ENCODE results near the gene LRIT1.

The LRIT1 gene

GRCh38 chr10:84214612-84215235 is 26.6 kb downstream of the LRIT1 start:
- no peak for DNase-seq (ENCODE audit: low read depth in 2 of 2)

GRCh38 chr10:84214046-84214572 is 27.2 kb downstream of the LRIT1 start:
- no peak for DNase-seq (ENCODE audit: low read depth in 2 of 2)

- DNase-seq (ENCODE audit: low read depth in 2 of 2): no peak
Observed at GRCh38 chr10:84213076-84213475, 28.3 kb downstream of the LRIT1 start.

GRCh38 chr10:84212014-84212413 is 29.3 kb downstream of the LRIT1 start:
- DNase-seq (ENCODE audit: low read depth in 2 of 2): no peak

DNA sequence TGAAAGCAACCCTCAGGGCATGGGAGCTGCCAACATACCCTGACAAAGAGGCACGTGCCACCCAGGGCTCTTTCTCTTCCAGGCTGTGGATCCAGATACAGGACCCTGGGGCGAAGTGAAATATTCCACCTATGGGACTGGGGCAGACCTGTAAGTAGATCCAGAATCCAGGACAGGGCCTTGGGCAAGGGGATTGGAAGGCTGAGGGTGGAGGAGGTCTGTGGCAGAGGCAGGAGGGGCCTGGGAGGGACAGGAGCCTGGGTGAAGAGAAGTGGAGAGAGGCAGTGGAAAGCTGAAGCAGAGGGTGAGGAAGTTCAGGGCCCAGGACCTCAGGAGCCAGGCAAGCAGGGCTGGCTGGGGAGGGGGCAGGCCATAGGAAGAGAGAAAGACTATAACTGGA is 29.8 kb downstream of the LRIT1 start:
- DNase-seq (ENCODE audit: low read depth in 2 of 2): no peak

GRCh38 chr10:84208023-84208422 is 33.3 kb downstream of the LRIT1 start:
- DNase-seq (ENCODE audit: low read depth in 2 of 2): no peak

DNA sequence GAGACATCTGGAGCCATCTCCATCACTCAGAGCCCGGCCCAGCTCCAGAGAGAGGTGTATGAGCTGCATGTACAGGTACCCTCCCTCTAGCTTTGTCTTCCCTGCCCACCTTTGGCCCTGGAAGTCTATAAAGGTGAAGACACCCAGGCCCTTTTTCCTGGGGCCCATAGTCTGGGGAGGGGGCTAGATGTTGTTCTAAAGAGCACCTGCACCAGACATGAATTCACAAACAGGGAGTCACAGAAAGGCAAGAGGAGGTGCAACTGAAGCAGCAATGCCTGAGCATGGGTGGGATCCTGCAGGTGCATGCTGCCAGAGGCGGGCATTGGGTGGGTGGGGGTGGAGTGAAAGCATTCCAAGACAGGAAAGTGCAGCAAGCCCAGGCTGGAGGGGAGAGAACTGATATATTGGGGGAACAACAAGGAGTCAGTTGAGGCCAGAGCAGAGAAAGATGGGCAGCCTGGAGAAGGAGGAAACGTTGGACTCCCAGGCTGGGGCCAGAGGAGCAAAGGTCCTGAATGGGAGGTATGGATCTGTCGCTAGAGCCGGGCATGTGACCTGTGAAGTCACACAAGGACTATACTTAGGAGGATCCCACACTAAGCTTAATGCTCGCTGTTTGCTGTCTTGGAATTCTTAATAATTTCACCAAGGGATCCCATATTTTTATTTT is 35.4 kb downstream of the LRIT1 start:
- DNase-seq (ENCODE audit: low read depth in 2 of 2): no peak

DNA sequence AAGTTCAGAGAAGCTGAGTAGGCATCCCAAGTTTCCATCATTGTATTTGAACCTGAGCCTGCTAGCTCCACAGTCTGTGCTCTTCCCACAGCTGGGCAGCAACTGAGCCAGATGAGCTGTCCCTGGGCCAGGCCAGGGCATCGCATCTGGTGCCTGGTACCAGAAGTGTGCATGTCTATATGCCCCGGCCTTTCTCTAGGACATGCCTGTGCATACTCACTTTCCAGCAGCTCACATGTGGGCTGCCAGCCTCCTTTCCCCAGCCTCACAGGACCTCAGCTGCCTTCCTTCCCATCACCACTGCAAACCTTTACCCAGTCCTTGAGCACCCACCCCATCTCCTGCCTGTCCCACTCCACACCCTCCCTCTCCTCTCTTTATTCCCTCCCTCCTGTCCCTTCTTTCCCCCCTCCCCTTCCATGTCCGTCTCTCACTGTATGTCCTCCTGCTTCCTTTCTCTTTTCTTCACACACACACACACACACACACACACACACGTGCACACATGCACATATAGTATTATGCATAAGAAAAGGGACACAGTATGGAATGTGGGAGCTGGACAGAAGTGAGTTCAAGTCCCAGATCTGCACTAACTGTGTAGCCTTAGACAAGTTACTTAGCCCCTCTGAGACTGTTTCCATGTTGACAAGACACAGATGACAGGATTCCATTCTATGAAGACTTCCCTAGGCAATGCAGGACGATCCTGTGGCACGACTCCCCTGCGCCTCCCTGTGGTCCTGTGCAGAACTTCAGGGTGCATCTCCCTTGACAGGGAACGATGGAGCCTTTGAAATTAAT is 36.1 kb downstream of the LRIT1 start:
- DNase-seq (ENCODE audit: low read depth in 2 of 2): peak; percentile 18 to 36

- no peak for DNase-seq (ENCODE audit: low read depth in 2 of 2)
Observed at GRCh38 chr10:84204610-84205009, 36.7 kb downstream of the LRIT1 start.

- DNase-seq (ENCODE audit: low read depth in 2 of 2): no peak
Observed at GRCh38 chr10:84204122-84204521, 37.2 kb downstream of the LRIT1 start.

DNA sequence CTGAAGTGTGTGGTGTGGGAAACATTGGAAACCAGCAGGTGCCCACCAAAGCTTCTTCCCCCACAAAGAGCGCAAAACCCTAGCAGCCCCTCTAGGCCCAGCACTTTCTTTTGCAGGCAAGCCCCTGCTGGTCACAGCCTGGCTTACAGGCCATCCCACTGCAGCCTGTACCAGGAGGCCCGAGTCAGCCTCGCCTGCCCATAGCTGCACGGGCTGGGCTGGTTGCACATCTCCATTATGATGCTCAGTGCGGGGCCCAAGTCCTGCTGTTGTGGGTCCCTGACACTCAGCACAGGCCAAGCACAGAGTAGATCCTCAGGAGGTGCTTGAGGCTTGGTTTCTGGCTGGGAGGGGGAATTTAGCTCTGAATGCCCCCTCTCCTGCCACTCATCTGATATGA is 39.0 kb downstream of the LRIT1 start:
- DNase-seq (ENCODE audit: low read depth in 2 of 2): no peak

GRCh38 chr10:84201682-84202081 is 39.7 kb downstream of the LRIT1 start:
- DNase-seq (ENCODE audit: low read depth in 2 of 2): no peak

DNA sequence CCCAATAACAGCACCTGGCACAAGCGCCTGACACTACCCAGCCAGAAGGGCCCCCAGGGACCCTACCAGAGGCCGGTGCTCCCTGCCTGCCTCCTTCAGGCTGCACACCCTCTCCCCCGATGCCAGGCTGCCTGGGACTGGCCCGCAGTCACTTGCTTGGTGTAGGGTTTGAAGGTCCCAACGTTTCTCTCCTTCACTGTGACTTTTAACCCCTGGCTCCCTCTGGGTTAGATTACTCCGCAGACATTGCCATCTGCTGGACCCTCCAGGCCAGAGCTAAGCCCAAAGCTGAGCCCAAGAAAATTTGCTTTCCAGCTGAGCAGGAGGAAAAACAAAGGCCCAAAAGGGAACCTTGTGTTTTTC is 40.1 kb downstream of the LRIT1 start:
- no peak for DNase-seq (ENCODE audit: low read depth in 2 of 2)

DNA sequence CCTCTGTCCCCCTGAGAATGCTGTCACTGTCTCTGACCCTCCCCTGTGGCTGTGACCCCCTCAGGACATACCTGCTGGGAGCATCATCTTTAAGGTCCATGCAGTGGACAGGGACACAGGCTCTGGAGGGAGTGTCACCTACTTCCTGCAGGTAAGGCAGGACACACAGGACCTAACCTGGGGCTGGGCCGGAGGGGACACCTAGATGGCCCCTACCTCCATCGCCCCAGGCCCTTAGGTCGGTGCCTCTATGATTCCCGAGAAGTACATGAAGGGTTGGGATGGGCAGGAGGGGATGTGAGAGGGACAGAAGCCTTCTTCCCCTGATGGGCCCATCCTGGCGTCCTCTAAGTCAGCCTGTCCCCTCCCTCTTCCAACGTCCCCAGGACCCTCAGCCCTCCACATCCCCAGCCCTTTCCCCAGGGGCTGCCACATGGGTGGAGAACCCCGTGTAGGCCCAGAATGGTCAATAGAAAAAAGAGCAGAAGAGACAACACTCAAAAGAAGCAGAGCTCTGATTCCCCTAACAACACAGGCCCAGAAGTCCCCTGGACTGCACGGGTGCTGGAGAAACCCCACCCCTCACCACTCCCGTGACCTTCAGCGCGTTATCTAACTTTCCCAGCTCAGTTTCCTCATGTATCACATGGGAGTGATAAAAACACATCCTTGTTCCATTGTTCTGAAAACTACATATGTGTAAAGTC is 40.7 kb downstream of the LRIT1 start:
- no peak for DNase-seq (ENCODE audit: low read depth in 2 of 2)

GRCh38 chr10:84198206-84198915 is 43.0 kb downstream of the LRIT1 start:
- no peak for DNase-seq (ENCODE audit: low read depth in 2 of 2)

GRCh38 chr10:84197643-84198042 is 43.7 kb downstream of the LRIT1 start:
- DNase-seq (ENCODE audit: low read depth in 2 of 2): no peak

DNA sequence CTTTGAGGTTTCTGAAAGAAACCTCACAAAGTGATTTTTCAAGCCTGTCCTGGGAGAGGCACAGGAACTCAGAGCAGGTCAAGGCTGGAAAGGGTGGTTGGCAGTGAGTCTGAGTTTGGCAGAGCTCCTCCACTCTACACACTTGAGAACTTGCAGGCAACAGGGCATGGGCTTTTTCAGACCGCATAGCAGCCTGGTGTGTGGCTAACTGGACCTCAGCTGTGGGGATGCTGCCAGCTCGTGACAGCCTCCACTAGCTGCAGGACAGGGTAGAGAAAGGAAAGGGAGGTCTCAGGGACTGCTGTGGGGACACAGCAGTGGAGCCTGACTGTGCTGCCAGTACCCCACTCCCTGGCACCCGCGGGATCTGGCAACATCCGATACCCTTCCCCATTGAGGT is 44.4 kb downstream of the LRIT1 start:
- DNase-seq (ENCODE audit: low read depth in 2 of 2): no peak

DNA sequence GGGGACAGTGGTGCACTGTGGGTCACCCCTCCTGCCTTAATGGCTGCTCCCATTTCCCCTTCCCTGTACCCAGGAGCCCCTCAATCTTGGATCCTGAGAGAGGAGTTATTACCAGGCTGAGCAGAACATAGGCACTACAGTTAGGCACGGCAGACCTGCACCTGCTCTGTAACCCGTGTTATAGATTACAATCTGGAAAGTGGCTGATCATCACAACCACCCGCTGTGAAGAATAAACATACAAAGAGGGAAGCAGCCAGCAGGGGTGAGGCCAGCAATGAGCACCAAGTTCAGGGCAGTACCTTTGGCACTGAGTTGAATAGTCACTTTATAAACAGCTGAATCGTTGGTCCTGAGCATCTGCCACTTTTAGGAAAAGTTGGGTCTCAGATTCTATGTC is 45.3 kb downstream of the LRIT1 start:
- DNase-seq (ENCODE audit: low read depth in 2 of 2): no peak

DNA sequence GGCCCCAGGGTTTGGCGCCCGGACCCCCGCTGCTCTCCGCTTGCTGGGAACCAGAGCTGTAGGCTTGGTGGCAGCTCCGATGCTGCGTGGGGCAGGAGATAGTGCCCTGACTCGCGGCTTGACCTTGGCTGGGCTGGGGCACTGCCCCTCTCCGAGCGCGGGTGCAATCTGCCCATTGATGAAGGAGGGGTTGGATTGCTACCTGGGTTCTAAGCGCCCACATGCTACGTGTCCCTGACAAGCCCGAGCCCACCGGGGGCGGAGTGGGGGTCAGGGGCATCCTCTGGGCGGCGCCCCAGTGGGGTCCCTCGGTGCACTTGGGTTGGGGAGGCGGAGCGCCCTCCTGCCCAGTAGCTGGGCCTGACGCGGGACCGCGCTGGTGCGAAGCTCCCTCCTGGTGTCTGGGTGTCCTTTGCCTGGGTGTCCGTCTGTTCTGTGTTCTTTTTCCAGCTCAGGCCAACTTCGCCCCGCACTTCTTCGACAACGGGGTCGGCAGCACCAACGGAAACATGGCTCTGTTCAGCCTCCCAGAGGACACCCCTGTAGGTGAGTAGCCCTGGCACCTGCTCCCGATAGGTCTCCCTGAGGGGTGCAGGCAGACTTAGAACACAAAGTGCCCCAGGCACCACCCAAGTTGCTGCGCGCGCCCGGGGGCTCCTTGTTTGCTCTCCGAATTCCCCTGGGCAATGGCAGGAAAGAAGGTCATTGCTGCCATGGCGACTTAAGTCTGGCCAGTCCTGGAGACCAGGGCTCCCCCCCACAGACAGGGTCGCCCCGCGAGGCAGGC is 46.1 kb downstream of the LRIT1 start:
- DNase-seq (ENCODE audit: low read depth in 2 of 2): no peak

DNA sequence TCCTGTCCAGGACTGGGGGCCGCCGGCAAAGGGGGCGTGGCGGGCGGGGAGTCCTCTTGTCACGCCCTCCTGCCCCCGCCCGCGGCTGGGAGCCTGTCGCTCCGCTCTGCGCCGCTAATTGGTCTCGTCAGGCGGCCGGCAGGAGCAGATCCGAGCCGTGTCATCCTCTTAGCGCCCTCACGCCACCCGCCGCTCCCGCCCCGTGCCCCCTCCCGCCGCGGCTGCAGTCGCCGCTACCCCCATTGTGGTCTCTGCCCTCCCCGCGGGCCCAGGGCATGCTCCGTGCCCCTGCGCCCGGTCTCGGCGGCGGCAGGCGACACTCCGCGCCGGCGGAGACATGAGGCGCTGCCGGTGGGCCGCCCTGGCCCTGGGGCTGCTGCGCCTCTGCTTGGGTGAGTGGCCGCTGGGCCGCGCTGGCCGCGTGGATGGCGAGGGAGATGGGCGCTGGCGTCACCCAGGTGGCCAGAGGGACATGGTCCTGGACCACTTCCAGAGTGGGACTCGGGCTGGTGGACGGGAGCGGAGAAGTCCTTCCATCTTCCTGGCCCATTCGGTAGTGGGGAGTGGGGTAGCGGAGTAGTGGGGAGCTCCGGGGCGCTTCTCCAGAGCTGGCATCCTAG is 46.8 kb downstream of the LRIT1 start, which contains the start of gene CDHR1:
Gene CDHR1 (plus strand): TSS at position 114 of the 620 bp plus-strand sequence. CDS start 224 bp downstream, at position 338.
- DNase-seq (ENCODE audit: low read depth in 2 of 2): no peak

Measured in stimulated activated CD4-positive, alpha-beta T cell treated with anti-CD3 and anti-CD28 coated beads, Interleukin-1b, Interleukin-23, amount 100 ng/mL, for 1 hour (primary cell).